Endometrial microvascular endothelial cells (primary cell): Measurements from ENCODE around the gene MAPT. TPM values are rescaled to one million over a fixed set of nuclear protein-coding genes. Genes with fewer than 3 reads are reported as not detected.

Experiments used
- in situ Hi-C: cut with HindIII; loops from 2 replicates; pipeline ENCODE4 v1.10.0; 2017; ENCODE audit warnings: low sequenced_read_pairs, low pct_unique_long_range_greater_than_20kb; ENCODE audit errors: inconsistent ontology term
- total RNA-seq: library from RNA; depleted of rRNA; stranded (reverse); fragments of >200 nt; gene quantifications from one replicate; pipeline ENCODE4 v1.2.3, GENCODE V29; 2015; ENCODE audit errors: inconsistent ontology term

Gene MAPT
- total RNA-seq, 1 donor from 2014 or later = under 0.01 TPM

- in situ Hi-C loops = no loop called here
These were observed 82.6 kb downstream of the MAPT start for GRCh38 chr17:45976755-45977505.

GRCh38 chr17:45977506-45977824 is 83.1 kb downstream of the MAPT start:
- in situ Hi-C loops = no loop called here

GRCh38 chr17:45977976-45978626 is 83.7 kb downstream of the MAPT start:
- in situ Hi-C loops = no loop called here

GRCh38 chr17:45979137-45979536 is 84.8 kb downstream of the MAPT start:
- in situ Hi-C loops = no loop called here

GRCh38 chr17:45980855-45981254 is 86.5 kb downstream of the MAPT start:
- in situ Hi-C loops = no loop called here

- in situ Hi-C loops = no loop called here
These were observed 87.0 kb downstream of the MAPT start for GRCh38 chr17:45981306-45981705.

- in situ Hi-C loops = no loop called here
These were observed 88.6 kb downstream of the MAPT start for GRCh38 chr17:45982791-45983613.

- in situ Hi-C loops = no loop called here
These were observed 89.4 kb downstream of the MAPT start for GRCh38 chr17:45983614-45984310.

- in situ Hi-C loops = no loop called here
These were observed 90.0 kb downstream of the MAPT start for GRCh38 chr17:45984368-45984767.

GRCh38 chr17:45985447-45985846 is 91.1 kb downstream of the MAPT start:
- in situ Hi-C loops = no loop called here

- in situ Hi-C loops = no loop called here
These were observed 91.7 kb downstream of the MAPT start for GRCh38 chr17:45986056-45986455.

- in situ Hi-C loops = no loop called here
These were observed 93.4 kb downstream of the MAPT start for GRCh38 chr17:45987706-45988105.

- in situ Hi-C loops = no loop called here
These were observed 95.4 kb downstream of the MAPT start for GRCh38 chr17:45989759-45990158.

- in situ Hi-C loops = no loop called here
These were observed 96.5 kb downstream of the MAPT start for GRCh38 chr17:45990886-45991285.

- in situ Hi-C loops = no loop called here
These were observed 97.0 kb downstream of the MAPT start for GRCh38 chr17:45991341-45991740.

- in situ Hi-C loops = no loop called here
These were observed 97.8 kb downstream of the MAPT start for GRCh38 chr17:45992175-45992574.

- in situ Hi-C loops = no loop called here
These were observed 98.5 kb downstream of the MAPT start for GRCh38 chr17:45992904-45993303.

- in situ Hi-C loops = no loop called here
These were observed 99.7 kb downstream of the MAPT start for GRCh38 chr17:45993962-45994627.

- in situ Hi-C loops = no loop called here
These were observed 100.6 kb downstream of the MAPT start for GRCh38 chr17:45994987-45995386.
